NCI-H2227 (cell line): ENCODE data around the gene PLCZ1.
"Not testable (repeated sequence)": the region's sequence is repeated elsewhere in the genome, so short reads cannot be mapped to it uniquely, and the experiment has no call there.

Experiments used
- DNase-seq: peaks from one replicate; lab custom pipeline; 2025; ENCODE audit not compliant: unreplicated experiment; lab: John Stamatoyannopoulos, UW

Gene PLCZ1

DNA sequence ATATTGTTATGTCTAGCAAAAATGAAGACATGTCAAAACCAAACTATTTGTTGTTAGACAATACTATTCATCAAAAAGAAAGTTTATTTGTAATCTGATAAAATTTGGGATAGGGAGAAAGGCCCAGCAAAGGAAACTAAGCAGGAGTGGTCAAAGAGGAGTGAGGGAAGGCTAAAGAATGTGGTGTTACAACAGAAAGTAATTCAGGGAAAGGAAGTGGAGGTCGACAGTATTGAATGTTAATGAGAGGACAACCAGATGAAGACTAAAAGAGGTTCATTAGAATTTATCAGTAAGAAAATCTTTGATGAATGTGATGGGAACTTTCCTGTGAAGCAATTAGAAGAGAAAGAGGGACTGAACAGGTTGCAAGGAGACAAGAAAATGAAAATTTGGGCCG is 33.9 kb downstream of the PLCZ1 start:
- DNase-seq = no peak

- DNase-seq = no peak
Measured at GRCh38 chr12:18703321-18703720, 34.5 kb downstream of the PLCZ1 start.

- DNase-seq = no peak
Measured at GRCh38 chr12:18700271-18700670, 37.5 kb downstream of the PLCZ1 start.

- DNase-seq = no peak
Measured at GRCh38 chr12:18696971-18697602, 40.7 kb downstream of the PLCZ1 start.

GRCh38 chr12:18693986-18694385 is 43.8 kb downstream of the PLCZ1 start:
- DNase-seq = not testable (repeated sequence)

GRCh38 chr12:18690653-18691052 is 47.2 kb downstream of the PLCZ1 start:
- DNase-seq = no peak

DNA sequence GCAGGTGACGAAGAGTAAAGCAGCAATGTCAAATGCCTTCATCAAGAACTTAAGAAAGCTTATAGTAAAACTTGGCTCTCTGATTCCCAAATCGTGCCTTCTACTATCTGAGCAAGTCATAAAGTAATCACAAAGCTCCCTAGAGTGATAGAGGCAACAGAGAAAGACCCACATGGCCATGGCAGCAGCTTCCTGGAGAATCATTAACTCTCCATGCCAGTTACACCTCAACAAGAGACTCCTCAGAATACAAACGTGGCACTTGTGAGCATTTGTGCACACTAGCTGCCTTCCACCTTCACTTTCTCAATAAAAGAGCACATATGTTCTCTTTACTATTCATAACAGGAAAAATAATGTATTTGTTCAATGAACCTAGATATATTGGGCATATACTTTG is 48.0 kb downstream of the PLCZ1 start:
- DNase-seq = no peak

GRCh38 chr12:18684430-18684829 is 53.4 kb downstream of the PLCZ1 start:
- no peak for DNase-seq

- DNase-seq = no peak
Measured at GRCh38 chr12:18683327-18684013, 54.3 kb downstream of the PLCZ1 start.

DNA sequence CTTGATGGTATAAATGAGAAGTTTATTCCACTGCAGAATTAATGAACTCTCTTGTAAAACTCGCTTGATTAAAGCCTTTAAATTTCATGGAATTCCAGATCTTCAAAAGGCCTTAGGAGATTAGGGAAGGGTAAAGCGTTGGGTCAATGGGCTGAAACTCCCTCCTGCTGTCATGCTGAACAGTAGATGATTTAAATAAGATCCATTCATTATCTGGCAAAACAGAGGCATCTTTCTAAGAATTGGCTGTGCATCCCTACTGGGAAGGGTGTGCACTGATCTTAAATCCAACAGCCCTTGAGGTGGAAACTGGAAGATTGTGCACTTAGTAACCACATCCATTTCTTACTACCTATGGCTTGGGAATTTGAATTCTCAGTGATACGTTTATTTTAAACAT is 56.0 kb downstream of the PLCZ1 start:
- no peak for DNase-seq

DNA sequence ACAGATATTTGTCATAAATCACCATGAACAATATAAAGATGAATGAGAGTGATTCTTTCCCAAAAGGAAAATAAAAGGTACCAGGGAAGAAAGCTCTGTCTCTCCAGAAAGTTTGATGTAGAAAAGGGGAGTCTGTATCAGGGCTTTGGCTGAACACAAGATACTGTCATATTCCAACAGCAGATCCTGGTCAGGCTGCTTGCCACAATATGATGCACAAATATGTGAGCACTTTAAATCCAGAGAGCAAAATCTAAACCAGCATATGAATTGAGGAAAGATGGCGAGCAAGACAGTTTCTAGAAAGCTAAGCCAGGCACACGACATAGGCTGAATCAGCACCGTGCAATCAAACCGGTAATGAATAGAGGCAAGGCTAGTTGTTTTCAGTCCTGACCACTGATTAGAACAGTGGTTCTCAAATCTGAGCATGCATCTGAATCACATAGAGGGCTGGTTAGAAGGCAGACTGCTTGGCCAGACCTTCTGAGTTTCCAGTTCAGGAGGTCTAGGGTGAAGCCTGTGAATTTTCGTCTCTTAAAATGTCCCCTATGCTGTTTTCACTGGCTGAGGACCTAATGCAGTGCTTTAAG is 60.7 kb downstream of the PLCZ1 start:
- DNase-seq = no peak

DNA sequence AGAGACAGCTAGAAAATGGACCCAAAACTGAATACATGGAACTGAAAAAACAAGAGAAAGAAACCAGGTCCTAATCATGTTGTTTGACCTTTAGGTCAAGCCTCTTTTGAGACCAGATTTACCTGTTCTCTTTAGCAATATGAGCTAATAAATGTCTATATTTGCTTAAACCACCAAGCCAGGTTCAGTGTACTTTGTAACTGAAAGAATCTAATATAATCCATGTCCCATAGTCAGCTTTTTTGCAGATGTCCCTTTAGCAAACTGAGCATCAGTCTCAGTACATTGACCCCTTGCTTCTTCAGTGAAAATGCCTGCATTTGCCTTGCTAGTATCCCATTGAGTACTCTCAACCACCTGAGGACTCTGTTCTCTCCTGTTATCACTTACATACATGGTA is 61.7 kb downstream of the PLCZ1 start:
- DNase-seq = no peak

GRCh38 chr12:18658829-18659228 is 79.0 kb downstream of the PLCZ1 start:
- no peak for DNase-seq

- DNase-seq = no peak
Measured at GRCh38 chr12:18658179-18658578, 79.6 kb downstream of the PLCZ1 start.

GRCh38 chr12:18655351-18655750 is 82.5 kb downstream of the PLCZ1 start:
- DNase-seq = no peak

DNA sequence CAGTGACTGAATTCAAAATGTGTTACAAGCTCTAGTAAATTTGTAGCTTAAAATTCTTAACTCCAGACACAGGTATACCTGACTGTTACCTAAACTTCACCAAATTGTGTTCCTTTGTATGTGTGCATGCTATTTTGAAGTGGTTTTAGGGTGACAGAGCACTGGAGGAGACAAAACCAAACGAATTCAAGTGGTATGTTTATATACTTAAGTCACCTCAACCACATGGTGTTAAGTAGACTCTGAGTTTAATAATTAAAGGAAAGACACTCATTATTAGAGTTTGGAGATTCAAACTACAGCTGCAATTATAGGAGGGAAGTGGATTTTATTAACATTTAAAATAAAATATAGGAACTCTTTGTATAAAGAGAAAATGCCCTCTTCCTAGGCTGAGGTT is 84.3 kb downstream of the PLCZ1 start:
- DNase-seq = no peak

- DNase-seq = no peak
Measured at GRCh38 chr12:18652596-18652995, 85.2 kb downstream of the PLCZ1 start.

DNA sequence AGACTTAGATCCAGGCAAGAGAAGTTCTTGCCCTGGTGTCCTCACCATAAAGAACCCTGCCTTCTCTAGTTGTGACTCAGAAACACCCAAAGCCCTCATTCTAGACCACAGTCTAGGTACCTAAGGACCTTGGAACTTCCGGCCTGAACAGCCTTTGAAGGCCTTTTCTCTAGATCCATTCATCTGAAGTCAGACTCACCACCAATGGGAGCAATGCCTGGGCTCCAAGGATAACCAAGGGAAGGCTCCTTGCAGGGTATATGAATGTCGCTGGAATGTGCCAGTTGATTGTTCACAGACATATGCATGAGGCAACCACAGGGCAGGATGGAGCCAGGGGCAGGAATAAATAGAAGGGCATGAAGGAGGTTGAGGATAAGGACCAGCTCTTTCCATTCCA is 86.3 kb downstream of the PLCZ1 start:
- no peak for DNase-seq

DNA sequence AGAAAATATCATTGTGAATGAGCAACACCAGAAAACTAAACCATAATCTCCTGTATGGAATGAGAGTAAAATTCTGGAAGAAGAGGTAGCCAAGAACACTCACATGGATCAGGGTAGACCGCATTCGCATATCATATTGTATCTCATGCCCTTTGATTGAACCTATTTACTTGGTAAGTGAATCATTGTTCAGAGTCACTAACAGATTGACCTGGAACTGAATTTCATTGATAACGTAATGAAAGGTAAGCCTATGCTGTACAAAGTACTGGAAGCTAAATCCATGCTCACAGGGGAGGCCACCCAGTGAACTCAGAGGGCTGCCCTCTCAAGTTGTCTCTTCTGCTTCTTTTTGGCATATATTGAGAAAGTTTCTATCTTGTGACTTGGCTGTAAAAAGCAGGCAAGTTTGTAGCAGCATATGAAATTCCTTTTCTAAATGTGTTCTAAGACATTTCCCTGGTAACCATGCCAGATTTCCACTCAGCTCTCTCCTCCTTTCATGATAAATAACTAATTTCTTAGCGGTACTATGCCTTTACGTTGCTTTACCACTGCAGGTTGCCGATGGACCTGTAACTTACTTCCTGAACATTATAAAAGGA is 91.4 kb downstream of the PLCZ1 start:
- no peak for DNase-seq

GRCh38 chr12:18644564-18644963 is 93.2 kb downstream of the PLCZ1 start:
- no peak for DNase-seq

- no peak for DNase-seq
Measured at GRCh38 chr12:18643681-18644080, 94.1 kb downstream of the PLCZ1 start.

DNA sequence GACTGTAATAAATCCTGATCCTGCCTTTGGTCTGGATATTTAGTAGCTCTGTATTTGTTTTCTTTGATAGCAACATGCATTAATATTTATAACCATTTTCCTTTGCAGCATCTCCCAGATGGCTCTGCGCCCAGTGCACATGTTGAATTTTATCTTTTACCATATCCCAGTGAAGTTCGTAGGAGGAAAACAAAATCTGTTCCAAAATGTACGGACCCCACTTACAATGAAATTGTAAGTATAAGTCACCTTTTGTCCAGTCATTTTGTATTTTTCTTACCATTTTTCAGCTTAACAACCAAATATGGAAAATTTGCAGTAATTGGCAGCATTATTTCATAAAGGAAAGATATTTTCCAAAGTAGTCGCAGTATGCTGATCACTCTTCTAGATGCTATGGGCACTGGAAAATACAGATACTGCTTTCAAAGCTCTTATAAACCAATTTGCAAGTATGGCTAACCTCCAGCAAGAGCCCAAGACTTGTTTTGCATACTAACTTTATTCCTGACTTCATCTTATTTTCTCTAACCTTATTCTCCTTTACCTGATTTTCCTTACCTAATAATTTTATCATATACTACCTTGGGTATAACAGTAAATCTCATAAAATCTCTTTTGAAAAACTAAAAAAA is 97.4 kb downstream of the PLCZ1 start:
- no peak for DNase-seq
